ENCODE results near the gene SSBP3.

DNA sequence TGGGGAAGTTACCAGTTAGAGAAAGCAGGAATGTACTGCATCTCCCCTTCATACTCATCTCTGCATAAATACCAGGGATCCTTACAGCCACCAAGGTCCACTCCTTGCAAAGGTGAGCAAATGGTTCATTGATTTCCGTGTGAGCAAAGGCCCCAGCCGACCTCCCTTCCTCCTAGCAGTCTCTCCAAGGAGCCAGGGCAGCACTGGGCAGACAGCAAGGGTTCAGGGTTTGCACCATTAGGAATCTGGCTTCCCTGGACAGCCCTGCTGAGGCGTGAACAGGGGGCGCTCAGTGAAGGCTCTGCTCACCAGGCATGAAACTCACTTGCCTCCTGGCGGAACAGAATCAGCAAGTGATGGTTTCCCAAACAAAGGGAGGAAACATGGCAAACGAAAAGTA is 140.5 kb downstream of the SSBP3 start:
- TF ChIP-seq, protein P1, sequence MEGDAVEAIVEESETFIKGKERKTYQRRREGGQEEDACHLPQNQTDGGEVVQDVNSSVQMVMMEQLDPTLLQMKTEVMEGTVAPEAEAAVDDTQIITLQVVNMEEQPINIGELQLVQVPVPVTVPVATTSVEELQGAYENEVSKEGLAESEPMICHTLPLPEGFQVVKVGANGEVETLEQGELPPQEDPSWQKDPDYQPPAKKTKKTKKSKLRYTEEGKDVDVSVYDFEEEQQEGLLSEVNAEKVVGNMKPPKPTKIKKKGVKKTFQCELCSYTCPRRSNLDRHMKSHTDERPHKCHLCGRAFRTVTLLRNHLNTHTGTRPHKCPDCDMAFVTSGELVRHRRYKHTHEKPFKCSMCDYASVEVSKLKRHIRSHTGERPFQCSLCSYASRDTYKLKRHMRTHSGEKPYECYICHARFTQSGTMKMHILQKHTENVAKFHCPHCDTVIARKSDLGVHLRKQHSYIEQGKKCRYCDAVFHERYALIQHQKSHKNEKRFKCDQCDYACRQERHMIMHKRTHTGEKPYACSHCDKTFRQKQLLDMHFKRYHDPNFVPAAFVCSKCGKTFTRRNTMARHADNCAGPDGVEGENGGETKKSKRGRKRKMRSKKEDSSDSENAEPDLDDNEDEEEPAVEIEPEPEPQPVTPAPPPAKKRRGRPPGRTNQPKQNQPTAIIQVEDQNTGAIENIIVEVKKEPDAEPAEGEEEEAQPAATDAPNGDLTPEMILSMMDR (IDR thresholded peaks at IDR 0.05) = no peak
- TF ChIP-seq POLR2A (IDR thresholded peaks at IDR 0.05) = no peak
- no peak for TF ChIP-seq EP300 (IDR thresholded peaks at IDR 0.05; ENCODE audit: low read depth)
- no peak for TF ChIP-seq POLR2AphosphoS5 (IDR thresholded peaks at IDR 0.05)
